DND-41 (cell line): Measurements from ENCODE around the gene FOXJ3.

Source experiments
- ATAC-seq: fragments of 200-7000 bp; cut with Tn5 transposase; 3 replicates; pipeline ENCODE4 v1.9.1; 2021; ENCODE audit warnings: low read depth; ENCODE audit not compliant: insufficient read depth
- DNase-seq: peaks from one replicate; pipeline ENCODE4 v3.0.0-alpha.2; 2020
- H2AFZ ChIP-seq: 2 replicates; pipeline ENCODE4 v1.6.0; 2012; ENCODE audit warnings: low read depth, low read length
- H3K27ac ChIP-seq: 2 replicates; pipeline ENCODE4 v1.5.1; 2012; ENCODE audit warnings: low read length, inconsistent platforms
- H3K27me3 ChIP-seq: fragments of 200-600 bp; sonication (generic); 2 replicates; pipeline ENCODE4 v1.6.0; 2012; ENCODE audit warnings: low read length, mild to moderate bottlenecking, inconsistent platforms; ENCODE audit not compliant: insufficient read depth, poor library complexity
- H3K36me3 ChIP-seq: 2 replicates; pipeline ENCODE4 v1.5.1; 2012; ENCODE audit warnings: low read length, inconsistent platforms; ENCODE audit not compliant: insufficient read depth
- H3K4me1 ChIP-seq: 2 replicates; pipeline ENCODE4 v1.5.1; 2012; ENCODE audit warnings: mild to moderate bottlenecking, low read length; ENCODE audit not compliant: insufficient read depth
- H3K4me2 ChIP-seq: 2 replicates; pipeline ENCODE4 v1.6.0; 2012; ENCODE audit warnings: mild to moderate bottlenecking, moderate library complexity, low read length, inconsistent platforms; ENCODE audit not compliant: insufficient read depth
- H3K4me3 ChIP-seq, 2 experiments: fragments of 200-600 bp in 1 of 2; shearing (Covaris generic) in 1 of 2; 2 replicates each; pipeline ENCODE4 v1.5.1; 2012 to 2016; ENCODE audit warnings: inconsistent platforms in 2 of 2, low read length in 2 of 2, mild to moderate bottlenecking in 2 of 2, low read depth in 1 of 2, moderate library complexity in 1 of 2
- H3K79me2 ChIP-seq: 2 replicates; pipeline ENCODE4 v1.6.0; 2012; ENCODE audit warnings: low read length, inconsistent platforms; ENCODE audit not compliant: insufficient read depth
- H3K9ac ChIP-seq: 2 replicates; pipeline ENCODE4 v1.6.0; 2012; ENCODE audit warnings: low read depth, mild to moderate bottlenecking, inconsistent platforms, low read length, moderate library complexity
- H3K9me3 ChIP-seq: 2 replicates; pipeline ENCODE4 v1.5.1; 2012; ENCODE audit warnings: low read length, moderate library complexity, mild to moderate bottlenecking, inconsistent platforms; ENCODE audit not compliant: insufficient read depth, severe bottlenecking
- H4K20me1 ChIP-seq: 2 replicates; pipeline ENCODE4 v1.6.0; 2012; ENCODE audit warnings: low read length; ENCODE audit not compliant: insufficient read depth
- EZH2 ChIP-seq: IDR thresholded peaks from 3 replicates; pipeline ENCODE4 v1.6.1; 2012; ENCODE audit warnings: borderline replicate concordance, low read depth, mild to moderate bottlenecking, moderate library complexity, low read length, inconsistent platforms; ENCODE audit not compliant: severe bottlenecking
- TF ChIP-seq, protein P1 (sequence below): IDR thresholded peaks from 2 replicates; pipeline ENCODE4 v1.5.1; 2012; ENCODE audit warnings: borderline replicate concordance, low read length, moderate library complexity, mild to moderate bottlenecking; ENCODE audit not compliant: poor library complexity, severe bottlenecking; ENCODE audit errors: extremely low read depth

FOXJ3 gene

DNA sequence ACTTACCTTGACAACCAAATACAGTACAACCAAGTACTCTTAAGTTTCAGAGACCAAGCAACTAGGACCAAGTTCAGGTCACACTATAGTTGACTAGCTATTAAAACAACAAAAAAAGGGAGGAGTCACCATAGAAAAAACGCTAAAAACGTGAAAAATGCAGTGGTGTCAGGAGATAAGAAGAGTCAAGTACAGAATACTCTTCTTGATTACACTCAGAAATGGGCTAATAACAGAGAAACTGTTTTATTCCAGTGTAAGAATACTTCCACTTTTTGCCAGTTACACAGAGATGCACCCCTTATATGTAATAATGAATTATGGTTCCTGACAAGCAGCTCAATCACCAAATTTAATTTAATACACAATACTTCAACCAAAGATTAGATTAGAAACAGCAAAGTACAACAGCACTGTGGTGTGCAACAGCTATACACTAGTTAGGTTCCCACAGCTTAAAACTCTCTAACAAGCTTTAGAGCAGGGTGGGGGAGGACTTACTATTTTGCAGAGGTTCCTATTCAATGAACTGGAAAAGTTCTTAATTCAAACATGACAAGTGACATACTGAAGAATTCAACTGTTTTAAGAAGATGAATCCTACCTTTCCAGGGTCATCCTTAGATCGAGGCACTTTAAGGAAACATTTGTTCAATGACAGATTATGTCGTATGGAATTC, 70.4 kb downstream of the FOXJ3 start:
- H3K27ac ChIP-seq = no peak overlapping the region
- no peak overlapping the region for H3K4me2 ChIP-seq
- no peak for TF ChIP-seq EZH2
- TF ChIP-seq, protein P1, sequence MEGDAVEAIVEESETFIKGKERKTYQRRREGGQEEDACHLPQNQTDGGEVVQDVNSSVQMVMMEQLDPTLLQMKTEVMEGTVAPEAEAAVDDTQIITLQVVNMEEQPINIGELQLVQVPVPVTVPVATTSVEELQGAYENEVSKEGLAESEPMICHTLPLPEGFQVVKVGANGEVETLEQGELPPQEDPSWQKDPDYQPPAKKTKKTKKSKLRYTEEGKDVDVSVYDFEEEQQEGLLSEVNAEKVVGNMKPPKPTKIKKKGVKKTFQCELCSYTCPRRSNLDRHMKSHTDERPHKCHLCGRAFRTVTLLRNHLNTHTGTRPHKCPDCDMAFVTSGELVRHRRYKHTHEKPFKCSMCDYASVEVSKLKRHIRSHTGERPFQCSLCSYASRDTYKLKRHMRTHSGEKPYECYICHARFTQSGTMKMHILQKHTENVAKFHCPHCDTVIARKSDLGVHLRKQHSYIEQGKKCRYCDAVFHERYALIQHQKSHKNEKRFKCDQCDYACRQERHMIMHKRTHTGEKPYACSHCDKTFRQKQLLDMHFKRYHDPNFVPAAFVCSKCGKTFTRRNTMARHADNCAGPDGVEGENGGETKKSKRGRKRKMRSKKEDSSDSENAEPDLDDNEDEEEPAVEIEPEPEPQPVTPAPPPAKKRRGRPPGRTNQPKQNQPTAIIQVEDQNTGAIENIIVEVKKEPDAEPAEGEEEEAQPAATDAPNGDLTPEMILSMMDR = no peak
- no peaks in the 10 kb centered on the region for H3K27me3 ChIP-seq
- no peak overlapping the region for H3K4me3 ChIP-seq
- DNase-seq (no peak), ATAC-seq (no peak)
- peaks cover 28% of the 10 kb centered on the region for H3K4me1 ChIP-seq
- H4K20me1 ChIP-seq = peaks cover 14% of the 10 kb centered on the region
- H3K9ac ChIP-seq = no peak overlapping the region
- H3K79me2 ChIP-seq = peaks cover 82% of the 10 kb centered on the region
- H3K9me3 ChIP-seq = no peaks in the 10 kb centered on the region
- H3K36me3 ChIP-seq = peaks cover 39% of the 10 kb centered on the region
- no peak overlapping the region for H2AFZ ChIP-seq

DNA sequence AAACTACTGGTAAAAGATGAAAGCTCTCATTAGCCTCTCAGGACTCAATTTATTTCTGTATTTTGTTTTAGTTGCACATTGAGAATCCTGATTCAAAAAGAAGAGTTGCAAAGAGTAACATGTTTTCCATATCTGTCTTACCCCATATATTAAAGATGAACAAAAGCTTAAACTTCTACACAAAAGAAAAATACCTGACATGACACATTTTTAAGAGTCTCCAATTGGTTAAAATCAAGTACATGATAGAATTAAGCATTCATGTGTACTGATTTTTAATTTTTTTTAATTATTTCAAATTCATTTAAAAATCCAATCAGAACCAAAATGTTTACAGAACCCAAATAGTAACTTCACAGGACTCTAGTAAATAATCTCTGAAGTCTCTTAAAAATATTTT, 72.0 kb downstream of the FOXJ3 start:
- Histone ChIP-seq H3K36me3 (peaks cover 41% of the 10 kb centered on the region), H3K79me2 (peaks cover 81% of the 10 kb centered on the region), H3K4me2 (no peak overlapping the region), H3K9ac (no peak overlapping the region), H3K9me3 (no peaks in the 10 kb centered on the region), H3K4me3 (no peak overlapping the region), H4K20me1 (peaks cover 21% of the 10 kb centered on the region), H3K27ac (no peak overlapping the region), H2AFZ (no peak overlapping the region), H3K27me3 (no peaks in the 10 kb centered on the region), H3K4me1 (peaks cover 44% of the 10 kb centered on the region)
- DNase-seq (no peak), ATAC-seq (no peak)
- TF ChIP-seq, protein P1 = no peak
- no peak for TF ChIP-seq EZH2

DNA sequence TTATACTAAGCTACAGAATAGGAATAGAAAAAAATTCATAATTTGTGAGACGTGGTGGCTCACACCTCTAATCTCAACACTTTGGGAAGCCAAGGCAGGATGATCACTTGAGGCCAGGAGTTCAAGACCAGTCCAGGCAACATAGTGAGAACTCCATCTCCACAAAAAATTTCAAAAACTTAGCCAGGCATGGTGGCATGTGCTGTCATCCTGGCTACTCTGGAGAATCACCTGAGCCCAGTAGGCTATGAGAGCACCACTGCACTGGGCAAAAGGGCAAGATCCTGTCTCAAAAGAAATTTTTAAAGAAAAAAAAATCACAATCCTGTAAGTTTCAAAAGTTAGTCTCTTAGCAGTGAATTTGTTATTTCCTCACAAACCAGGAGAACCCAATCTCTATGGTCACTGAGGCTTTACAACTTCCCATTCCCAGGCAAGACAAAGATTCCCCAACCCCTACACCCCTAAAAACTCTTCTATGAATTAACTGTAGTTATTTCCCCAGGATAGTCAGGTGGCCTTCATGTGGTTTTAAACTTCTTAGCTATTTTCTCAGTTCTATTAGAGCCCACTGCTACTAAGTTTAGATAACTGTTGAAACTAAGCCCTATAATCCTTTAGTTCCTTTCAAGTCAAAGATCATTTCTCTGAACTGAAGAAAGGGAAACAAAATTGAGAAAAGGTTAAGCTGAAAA, 74.5 kb downstream of the FOXJ3 start:
- TF ChIP-seq EZH2 = no peak
- TF ChIP-seq, protein P1 = no peak
- Histone ChIP-seq H3K27me3 (no peaks in the 10 kb centered on the region), H3K9me3 (peaks cover 1% of the 10 kb centered on the region), H4K20me1 (peaks cover 13% of the 10 kb centered on the region; the same call in 1 of the 2 replicates), H3K4me1 (peaks cover 45% of the 10 kb centered on the region), H3K9ac (peak overlapping the region; percentile 12; the same call in 1 of the 2 replicates), H3K4me2 (peak overlapping the region; percentile 18; the same call in 1 of the 2 replicates), H2AFZ (no peak overlapping the region), H3K27ac (peak overlapping the region; percentile 64), H3K4me3 (no peak overlapping the region), H3K36me3 (peaks cover 36% of the 10 kb centered on the region), H3K79me2 (peaks cover 81% of the 10 kb centered on the region)
- peak; percentile 55; the same call in 1 of the 3 replicates for ATAC-seq
- no peak for DNase-seq
